Eye (tissue), 1 donor: ENCODE measurements around the gene PTPRK.

ENCODE experiments used
- DNase-seq: peaks from one replicate; pipeline ENCODE4 v3.0.0-alpha.2; 2015

Gene PTPRK

DNA sequence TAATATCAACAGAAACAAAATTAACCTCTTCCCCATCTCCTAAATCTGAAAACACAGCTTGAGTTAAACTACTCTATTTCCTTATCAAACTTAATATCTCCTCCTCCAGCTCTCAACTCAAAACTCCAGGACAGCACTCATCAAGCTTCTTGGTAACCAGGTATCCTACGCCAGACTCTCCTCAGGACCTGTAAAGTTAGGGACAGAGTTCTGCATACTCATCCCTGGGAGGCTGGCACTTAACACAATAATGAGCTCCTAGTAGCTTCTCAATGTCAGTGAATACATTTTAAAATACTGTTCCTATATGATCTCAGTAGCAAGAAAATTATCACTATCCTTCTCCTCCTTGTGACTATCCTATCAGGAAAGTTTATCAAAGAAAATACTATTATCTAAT lies 240.3 kb downstream of the PTPRK start:
- no peak for DNase-seq

- peak; percentile 70 for DNase-seq
These were observed 241.6 kb downstream of the PTPRK start for GRCh38 chr6:128278836-128279235.

- DNase-seq = no peak
These were observed 243.0 kb downstream of the PTPRK start for GRCh38 chr6:128277379-128277778.

DNA sequence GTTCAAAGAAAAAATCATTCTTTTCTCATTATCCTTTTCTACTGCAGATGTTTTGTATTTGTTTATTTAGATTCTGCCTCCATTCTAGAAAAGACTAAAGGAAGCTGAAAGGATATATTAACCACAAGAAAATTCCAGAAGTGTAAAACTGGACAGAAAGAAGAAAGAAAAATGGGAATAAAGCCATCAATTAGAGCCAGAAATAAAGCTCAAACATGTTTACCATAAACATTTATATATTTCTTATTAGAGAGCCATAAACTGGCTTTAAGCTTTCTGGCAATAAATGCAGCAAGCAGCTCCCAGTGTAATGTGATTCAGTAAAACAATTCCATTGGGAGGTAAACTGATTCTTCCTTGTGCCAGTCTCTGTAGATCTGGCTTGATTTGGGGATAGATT lies 244.1 kb downstream of the PTPRK start:
- no peak for DNase-seq

- DNase-seq = no peak
These were observed 244.7 kb downstream of the PTPRK start for GRCh38 chr6:128275681-128276080.

- no peak for DNase-seq
These were observed 245.4 kb downstream of the PTPRK start for GRCh38 chr6:128275030-128275429.

GRCh38 chr6:128271527-128271926 lies 248.9 kb downstream of the PTPRK start:
- no peak for DNase-seq

DNA sequence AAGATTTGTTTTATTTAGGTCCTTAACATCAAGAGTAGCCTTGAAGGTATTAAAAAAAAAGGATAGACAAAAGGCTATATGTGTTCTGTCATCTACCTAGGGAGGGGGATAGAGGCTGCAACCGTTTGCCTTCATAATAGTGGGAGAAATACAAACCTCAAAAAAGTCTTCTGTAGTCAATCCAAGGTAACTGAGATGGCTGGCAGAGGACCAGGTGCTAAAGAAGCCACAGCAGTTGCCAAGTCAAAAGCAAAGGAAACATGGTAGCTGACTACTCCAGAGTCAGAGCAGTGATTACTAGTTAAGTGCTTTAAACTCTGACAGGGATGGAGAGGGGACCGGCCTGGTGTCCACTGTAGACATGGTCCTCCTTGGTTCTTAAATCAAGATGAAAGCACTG lies 249.4 kb downstream of the PTPRK start:
- no peak for DNase-seq

DNA sequence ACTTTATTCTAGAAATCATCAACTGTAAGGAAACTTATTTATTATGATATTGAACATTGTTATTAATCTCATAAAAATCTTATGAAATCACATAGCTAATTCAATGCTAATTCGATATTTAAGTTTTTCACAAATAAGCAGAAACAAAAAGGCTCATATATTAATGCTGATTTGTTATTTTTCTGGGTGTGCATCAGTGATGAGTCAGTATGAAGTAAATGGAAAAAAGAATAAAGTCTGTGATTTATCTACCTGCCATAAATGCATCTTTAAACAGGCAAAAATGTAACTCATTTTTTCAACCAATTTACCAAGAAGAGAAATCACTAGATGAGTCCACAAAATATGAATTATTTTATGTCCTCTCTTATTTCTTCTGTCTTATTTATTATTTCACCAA lies 253.5 kb downstream of the PTPRK start:
- DNase-seq = no peak

DNA sequence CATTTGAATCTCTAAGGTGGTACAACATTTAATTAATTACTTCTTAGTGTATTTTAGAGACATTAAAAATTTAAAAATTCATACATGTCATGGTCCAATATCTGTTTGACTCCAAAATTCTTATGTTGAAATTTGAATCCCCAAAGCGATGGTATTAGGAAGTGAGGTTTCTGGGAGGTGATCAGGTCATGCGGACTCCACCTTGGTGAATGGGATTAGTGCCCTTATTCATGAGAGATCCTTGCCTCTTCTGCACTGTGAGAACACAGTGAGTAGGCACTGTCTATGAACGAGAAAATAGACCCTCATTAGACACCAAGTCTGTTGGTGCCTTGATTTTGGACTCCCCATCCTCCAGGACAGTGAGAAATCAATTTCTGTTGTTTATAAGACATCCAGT lies 254.7 kb downstream of the PTPRK start:
- DNase-seq = no peak

- DNase-seq = no peak
These were observed 260.4 kb downstream of the PTPRK start for GRCh38 chr6:128259730-128260685.

DNA sequence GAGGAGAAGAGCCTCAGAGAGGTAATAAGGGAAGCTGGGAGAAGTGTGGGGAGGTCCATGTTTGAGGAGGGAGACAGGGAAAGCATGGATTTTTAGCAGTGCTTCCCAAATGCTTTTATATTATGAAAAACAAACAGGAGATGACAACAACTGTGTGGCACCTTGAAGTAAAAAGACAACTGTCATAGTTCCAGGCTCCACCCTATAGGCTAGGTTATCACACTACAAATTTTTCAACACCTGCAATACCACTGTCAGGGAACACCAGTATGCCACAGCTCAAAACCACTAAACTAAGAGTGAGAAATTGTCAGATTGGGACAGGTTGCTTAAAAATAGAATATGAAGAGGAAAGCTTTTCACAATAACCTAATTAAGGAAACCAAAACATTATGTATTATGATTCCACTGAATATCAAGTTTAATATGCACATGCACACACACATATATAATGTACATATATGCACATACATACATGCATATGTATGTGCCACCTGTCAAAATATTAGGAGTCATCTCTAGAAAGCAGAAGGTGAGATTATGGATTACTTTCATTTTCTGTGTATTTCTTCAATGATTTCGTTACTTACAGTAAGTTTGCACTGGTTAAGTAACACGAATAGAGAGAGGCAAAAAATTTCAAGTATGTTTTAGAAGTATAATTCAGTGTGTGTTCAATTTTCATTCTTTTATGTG lies 261.2 kb downstream of the PTPRK start:
- no peak for DNase-seq

DNA sequence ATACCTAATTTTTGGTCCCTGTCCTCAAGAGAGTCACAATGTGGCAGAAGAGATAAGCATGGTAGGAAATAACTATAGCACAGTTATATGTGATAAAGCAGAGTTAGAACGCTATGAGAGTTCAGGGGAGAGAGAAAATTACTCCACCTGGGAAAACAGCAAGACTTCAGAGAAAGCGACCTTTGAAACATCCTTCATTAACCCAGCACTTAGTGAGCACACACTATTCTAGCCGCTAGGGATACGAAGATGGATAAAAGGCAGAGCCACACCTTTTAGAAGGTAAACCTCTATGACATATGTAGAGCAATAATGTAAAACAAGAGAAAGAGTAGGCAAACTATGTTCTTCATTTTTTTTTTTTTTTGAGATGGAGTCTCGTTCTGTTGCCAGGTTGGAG lies 264.3 kb downstream of the PTPRK start:
- DNase-seq = no peak

GRCh38 chr6:128252341-128253176 lies 267.8 kb downstream of the PTPRK start:
- DNase-seq = no peak

GRCh38 chr6:128251445-128252340 lies 268.7 kb downstream of the PTPRK start:
- no peak for DNase-seq

DNA sequence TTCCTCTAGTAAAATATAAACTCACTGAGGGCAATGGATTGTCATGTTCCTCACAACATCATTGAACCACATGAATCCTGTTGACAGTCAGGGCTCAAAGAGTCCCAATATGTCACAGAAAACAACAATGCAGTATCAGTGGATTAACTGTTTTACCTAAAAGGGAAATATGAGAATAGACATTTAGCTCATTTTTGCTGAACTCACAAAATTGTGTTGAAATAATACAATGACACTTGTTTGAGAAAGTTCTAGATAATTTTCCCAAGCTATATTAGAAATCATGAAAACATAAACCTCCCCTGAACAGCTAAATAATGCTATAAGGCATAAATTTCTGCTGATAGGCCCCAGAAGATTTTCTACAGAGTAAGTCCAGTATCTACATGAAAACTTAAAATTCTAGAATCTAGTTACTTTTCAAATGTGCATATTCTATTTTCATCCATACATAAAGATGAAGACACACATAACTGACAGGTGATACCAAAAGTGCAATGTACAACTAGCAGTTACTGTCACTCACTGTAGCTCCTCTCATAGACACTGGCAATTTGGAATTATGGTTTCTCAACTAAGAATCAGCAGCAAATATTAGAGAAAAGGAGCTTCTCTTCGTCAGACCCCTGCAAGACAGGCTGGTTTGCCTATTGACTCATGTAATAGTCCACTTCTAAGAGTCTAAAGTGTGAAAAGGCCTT lies 269.9 kb downstream of the PTPRK start:
- DNase-seq = no peak

- no peak for DNase-seq
These were observed 271.0 kb downstream of the PTPRK start for GRCh38 chr6:128249429-128249828.

DNA sequence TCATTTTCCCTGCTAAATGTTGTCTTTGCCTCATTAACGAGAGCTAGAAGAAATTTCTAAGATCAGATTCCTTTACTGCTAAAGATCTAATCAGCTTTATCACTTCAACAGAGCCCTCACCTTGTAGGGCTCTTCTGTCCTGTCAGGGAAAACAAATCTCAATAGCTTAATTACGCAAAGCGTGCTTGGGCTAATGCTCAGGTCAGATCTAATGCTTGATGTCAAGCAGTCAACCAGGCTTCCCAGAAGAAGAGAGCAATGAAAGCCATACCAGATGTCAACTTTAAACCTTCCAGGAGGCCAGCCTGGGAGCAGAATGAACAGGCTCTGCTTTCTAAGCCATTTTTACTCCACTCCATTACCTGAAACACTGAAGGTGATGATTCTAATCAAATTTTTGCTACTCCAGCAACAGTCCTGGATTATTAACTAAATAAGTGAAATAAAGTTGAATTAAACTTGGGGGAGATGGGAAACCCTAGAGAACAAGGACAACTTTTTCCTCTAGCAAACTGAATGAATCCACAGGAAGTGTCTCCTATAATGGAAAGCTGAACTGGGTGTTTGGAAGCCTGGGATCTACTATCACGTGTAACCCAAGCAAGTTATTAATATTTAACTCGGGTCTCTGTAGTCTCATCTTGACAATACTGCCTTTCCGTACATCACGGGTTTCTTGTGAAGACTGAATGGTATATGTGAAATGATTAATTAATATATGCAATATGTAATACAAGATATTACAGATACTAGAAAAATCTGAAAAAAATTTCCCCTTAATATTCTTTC lies 273.7 kb downstream of the PTPRK start:
- peak; percentile 33 for DNase-seq

DNA sequence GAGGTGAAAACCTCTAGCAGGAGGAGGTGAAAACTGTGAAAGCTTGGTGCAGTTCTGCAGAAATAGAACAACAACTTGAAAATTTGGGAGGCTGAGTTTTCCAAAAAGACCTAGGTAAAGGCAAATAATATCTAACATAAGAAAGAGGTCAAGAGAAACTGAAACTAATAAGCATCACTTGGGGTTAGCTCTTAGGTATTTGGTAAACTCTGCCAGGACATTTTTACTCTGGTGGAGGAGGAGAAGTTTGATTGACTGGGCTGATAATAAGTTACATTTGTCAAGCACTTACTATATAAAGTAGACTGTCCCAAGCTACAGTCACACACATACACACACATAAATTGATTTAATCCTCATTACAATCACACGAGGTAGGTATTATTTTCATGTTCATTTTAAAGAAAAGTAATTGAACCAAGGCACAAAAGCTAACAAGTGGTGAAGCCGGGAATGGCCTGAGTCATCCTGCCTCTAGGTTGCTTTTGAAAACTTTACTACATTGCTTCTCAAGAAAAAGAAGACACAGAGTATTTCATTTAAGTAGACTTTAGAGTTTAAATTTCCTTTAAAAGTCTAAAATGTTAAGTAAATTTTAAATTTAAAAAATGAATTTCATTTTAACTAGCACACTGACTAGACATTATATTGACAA lies 275.5 kb downstream of the PTPRK start:
- no peak for DNase-seq

DNA sequence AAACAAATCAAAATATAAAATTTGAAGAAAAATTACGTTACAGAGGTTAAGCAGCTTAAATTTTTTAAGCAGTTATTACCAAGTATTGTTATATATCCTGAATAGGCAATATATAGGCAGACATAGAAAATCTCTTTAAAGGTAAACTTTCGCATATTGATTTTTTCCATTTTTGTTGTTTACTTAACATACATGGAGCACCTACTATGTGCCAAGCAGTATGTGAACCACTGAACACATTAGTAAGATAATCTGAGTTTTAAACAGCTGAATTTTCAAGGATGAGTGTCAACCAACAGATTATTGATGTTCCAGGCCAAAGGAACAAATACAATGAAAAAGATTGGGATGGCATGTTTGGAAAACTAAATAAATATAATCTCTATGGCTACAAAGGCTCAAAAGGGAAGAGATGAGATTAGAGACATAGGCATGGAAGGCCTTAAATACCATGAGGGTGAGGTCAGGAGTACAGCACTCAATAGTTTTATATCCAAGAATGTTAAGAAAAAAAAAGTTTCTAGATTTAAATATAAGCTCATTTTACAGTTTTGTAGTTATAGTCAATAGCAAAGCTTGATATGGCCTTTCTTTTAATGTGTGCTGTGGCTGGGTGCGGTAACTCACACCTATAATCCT lies 277.5 kb downstream of the PTPRK start:
- no peak for DNase-seq
